Mesodermal cell (in vitro differentiated cells): Measurements from ENCODE around the gene RAB21.

Experiments used
- H3K27ac ChIP-seq: 2 replicates; pipeline ENCODE4 v1.7.0; 2013; ENCODE audit warnings: mild to moderate bottlenecking, low read depth, low read length, moderate library complexity; ENCODE audit not compliant: severe bottlenecking
- H3K36me3 ChIP-seq: 2 replicates; pipeline ENCODE4 v1.7.1; 2013; ENCODE audit warnings: mild to moderate bottlenecking, low read length, moderate library complexity; ENCODE audit not compliant: control insufficient read depth, insufficient read depth
- H3K4me1 ChIP-seq: one replicate; pipeline ENCODE4 v1.7.1; 2013; ENCODE audit warnings: mild to moderate bottlenecking, low read length; ENCODE audit not compliant: insufficient read depth, control insufficient read depth, poor library complexity, severe bottlenecking
- H3K4me3 ChIP-seq: 2 replicates; pipeline ENCODE4 v1.7.0; 2013; ENCODE audit warnings: low read length, control low read depth, mild to moderate bottlenecking; ENCODE audit not compliant: insufficient read depth, poor library complexity, severe bottlenecking; ENCODE audit errors: extremely low read depth
- H3K9me3 ChIP-seq: 2 replicates; pipeline ENCODE4 v1.7.1; 2013; ENCODE audit warnings: mild to moderate bottlenecking, low read length, moderate library complexity; ENCODE audit not compliant: control insufficient read depth
- WGBS, 2 experiments: methylation state at CpG; one replicate each; pipeline ENCODE4 v1.1.5; 2013; ENCODE audit warnings: missing lambda C conversion rate in 2 of 2; ENCODE audit not compliant: insufficient coverage in 2 of 2; 5-methylcytosine and 5-hydroxymethylcytosine counted together

RAB21 gene

GRCh38 chr12:71846322-71846940 lies 91.8 kb downstream of the RAB21 start:
- H3K27ac ChIP-seq = no peak overlapping the region
- peaks cover 28% of the 10 kb centered on the region for H3K36me3 ChIP-seq
- H3K4me3 ChIP-seq = no peak overlapping the region
- WGBS, 2 experiments = 83% methylated on average over 1 of the region's 3 CpGs; no CpG with 5 or more reads in 1 of the 2 experiments
- no peaks in the 10 kb centered on the region for H3K4me1 ChIP-seq
- H3K9me3 ChIP-seq = peaks cover 11% of the 10 kb centered on the region

GRCh38 chr12:71848212-71848611 lies 93.5 kb downstream of the RAB21 start:
- Histone ChIP-seq H3K36me3 (peaks cover 19% of the 10 kb centered on the region), H3K4me1 (no peaks in the 10 kb centered on the region), H3K9me3 (peaks cover 11% of the 10 kb centered on the region), H3K27ac (no peak overlapping the region), H3K4me3 (no peak overlapping the region)

- WGBS, 2 experiments = 97 to 99% methylated on average over 6 to 8 of the region's 8 CpGs
- H3K4me3 ChIP-seq = no peak overlapping the region
- no peak overlapping the region for H3K27ac ChIP-seq
- H3K4me1 ChIP-seq = no peaks in the 10 kb centered on the region
- H3K36me3 ChIP-seq = peaks cover 14% of the 10 kb centered on the region
- peaks cover 11% of the 10 kb centered on the region for H3K9me3 ChIP-seq
Measured at GRCh38 chr12:71849109-71849851, 94.6 kb downstream of the RAB21 start.
